ENCODE measurements around the gene MCCD1.

DNA sequence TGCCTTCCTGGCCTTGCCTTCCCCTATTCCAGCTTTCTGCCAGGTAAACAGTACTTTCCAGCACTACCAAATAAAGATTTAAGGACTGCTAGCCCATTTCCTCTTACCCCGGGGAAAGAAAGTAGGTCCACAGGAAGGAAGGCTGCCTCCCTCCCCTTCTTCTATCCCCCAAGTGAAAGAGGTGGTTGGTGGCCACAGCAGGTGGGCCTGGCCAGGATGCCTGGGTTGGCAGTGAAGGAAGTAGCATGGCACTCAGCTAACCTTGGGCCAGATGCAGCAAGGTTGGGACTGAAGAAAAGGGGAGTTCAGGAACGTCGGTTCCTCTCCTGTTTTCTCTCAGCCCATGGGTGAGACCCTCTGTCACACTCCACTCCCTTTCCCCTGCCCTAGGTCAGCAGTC is 27.5 kb downstream of the MCCD1 start:
- TF ChIP-seq NR3C1 (IDR thresholded peaks at IDR 0.05) (no peak), MYC (IDR thresholded peaks at IDR 0.05; ENCODE audit: borderline replicate concordance, low read length) (no peak), FOSL2 (IDR thresholded peaks at IDR 0.05) (no peak), FOSL2 (CRISPR knock-in tag; IDR thresholded peaks at IDR 0.05) (no peak), SMC3 (IDR thresholded peaks at IDR 0.05) (no peak), EP300 (IDR thresholded peaks at IDR 0.05) (no peak), EHMT2 (IDR thresholded peaks at IDR 0.05; ENCODE audit: low read depth) (no peak), RNF2 (IDR thresholded peaks at IDR 0.05; ENCODE audit: borderline replicate concordance, low read depth) (no peak), RAD21 (conservative IDR thresholded peaks at IDR 0.05 in 1 of 2, IDR thresholded peaks at IDR 0.05 in 1 of 2) (no peak), HOXA7 (CRISPR knock-in tag; IDR thresholded peaks at IDR 0.05) (no peak)
- TF ChIP-seq, protein P1, sequence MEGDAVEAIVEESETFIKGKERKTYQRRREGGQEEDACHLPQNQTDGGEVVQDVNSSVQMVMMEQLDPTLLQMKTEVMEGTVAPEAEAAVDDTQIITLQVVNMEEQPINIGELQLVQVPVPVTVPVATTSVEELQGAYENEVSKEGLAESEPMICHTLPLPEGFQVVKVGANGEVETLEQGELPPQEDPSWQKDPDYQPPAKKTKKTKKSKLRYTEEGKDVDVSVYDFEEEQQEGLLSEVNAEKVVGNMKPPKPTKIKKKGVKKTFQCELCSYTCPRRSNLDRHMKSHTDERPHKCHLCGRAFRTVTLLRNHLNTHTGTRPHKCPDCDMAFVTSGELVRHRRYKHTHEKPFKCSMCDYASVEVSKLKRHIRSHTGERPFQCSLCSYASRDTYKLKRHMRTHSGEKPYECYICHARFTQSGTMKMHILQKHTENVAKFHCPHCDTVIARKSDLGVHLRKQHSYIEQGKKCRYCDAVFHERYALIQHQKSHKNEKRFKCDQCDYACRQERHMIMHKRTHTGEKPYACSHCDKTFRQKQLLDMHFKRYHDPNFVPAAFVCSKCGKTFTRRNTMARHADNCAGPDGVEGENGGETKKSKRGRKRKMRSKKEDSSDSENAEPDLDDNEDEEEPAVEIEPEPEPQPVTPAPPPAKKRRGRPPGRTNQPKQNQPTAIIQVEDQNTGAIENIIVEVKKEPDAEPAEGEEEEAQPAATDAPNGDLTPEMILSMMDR (IDR thresholded peaks at IDR 0.05), result no peak
- TF ChIP-seq, protein P2, sequence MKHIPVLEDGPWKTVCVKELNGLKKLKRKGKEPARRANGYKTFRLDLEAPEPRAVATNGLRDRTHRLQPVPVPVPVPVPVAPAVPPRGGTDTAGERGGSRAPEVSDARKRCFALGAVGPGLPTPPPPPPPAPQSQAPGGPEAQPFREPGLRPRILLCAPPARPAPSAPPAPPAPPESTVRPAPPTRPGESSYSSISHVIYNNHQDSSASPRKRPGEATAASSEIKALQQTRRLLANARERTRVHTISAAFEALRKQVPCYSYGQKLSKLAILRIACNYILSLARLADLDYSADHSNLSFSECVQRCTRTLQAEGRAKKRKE (CRISPR knock-in tag; IDR thresholded peaks at IDR 0.05; ENCODE audit: low read depth), result no peak
- TF ChIP-seq, protein P3, sequence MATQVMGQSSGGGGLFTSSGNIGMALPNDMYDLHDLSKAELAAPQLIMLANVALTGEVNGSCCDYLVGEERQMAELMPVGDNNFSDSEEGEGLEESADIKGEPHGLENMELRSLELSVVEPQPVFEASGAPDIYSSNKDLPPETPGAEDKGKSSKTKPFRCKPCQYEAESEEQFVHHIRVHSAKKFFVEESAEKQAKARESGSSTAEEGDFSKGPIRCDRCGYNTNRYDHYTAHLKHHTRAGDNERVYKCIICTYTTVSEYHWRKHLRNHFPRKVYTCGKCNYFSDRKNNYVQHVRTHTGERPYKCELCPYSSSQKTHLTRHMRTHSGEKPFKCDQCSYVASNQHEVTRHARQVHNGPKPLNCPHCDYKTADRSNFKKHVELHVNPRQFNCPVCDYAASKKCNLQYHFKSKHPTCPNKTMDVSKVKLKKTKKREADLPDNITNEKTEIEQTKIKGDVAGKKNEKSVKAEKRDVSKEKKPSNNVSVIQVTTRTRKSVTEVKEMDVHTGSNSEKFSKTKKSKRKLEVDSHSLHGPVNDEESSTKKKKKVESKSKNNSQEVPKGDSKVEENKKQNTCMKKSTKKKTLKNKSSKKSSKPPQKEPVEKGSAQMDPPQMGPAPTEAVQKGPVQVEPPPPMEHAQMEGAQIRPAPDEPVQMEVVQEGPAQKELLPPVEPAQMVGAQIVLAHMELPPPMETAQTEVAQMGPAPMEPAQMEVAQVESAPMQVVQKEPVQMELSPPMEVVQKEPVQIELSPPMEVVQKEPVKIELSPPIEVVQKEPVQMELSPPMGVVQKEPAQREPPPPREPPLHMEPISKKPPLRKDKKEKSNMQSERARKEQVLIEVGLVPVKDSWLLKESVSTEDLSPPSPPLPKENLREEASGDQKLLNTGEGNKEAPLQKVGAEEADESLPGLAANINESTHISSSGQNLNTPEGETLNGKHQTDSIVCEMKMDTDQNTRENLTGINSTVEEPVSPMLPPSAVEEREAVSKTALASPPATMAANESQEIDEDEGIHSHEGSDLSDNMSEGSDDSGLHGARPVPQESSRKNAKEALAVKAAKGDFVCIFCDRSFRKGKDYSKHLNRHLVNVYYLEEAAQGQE (IDR thresholded peaks at IDR 0.05), result no peak

Measured in A549 (cell line).